DMS 273 treated with DMSO at 0.1 percent for 48 hours (cell line): ENCODE results near the gene CDC14C.

Source experiments
- DNase-seq: peaks from one replicate; lab custom pipeline; 2025; lab: John Stamatoyannopoulos, UW

Gene CDC14C

DNA sequence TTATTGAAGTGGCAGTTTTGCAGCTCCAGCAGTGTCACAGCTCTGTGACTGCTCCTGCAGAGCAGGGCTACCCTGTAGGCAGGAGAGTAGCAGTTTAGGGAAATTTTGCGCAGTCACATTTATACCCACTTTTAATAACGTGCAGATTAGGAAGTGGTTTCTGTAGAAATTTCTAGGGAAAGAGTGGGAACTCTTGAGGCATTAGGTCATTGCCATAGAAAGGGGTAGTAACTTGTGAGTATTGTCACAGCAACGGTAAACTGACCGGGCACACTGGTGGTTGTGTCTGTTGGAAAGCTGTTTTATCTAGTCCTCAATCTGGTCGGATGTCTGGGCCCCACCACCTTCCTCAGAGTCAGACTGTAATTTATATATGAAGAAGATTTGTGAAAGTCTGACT lies 51.9 kb downstream of the CDC14C start:
- no peak for DNase-seq

DNA sequence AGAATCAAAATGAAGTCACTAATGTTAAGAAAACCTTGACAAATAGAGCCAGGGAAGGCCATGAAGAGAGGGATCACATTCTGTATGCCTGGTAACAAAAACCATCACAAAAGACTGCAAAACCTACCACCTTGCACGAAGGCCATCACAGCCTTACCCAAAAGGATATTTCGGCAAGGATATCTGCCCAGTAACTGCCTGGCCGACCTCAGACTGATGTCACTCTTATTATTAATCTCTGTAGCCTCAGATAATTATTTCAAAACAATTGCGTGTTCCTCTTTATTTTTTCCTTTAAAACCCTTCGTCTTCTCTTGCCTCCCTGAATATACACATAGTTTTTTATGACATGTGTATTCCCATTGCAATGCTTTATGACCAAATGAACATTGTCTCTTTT lies 52.5 kb downstream of the CDC14C start:
- no peak for DNase-seq
